NCI-H1092 treated with DMSO at 0.1 percent for 48 hours (cell line): ENCODE measurements around the gene AKAP6.

Experiments used
- DNase-seq: peaks from one replicate; lab custom pipeline; 2025; lab: John Stamatoyannopoulos, UW

Gene AKAP6

DNA sequence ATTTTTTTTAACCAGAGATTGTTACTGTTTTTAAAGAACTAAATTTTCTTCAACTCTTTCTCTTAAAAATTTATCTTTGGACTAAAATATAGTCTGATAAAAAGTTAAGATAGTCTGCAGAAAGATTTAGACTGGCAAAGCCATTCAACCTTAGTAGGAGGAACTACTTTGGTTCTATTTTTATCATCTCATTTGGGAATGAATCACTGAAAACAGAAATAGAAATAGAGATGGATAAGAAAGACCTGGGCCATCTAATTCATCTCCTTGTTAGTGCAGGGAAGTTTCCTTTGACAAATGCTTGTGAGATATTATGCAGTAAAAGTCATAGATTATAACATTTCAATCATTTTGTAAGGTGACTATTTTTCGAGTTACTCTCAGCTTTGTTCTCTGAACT, 346.3 kb downstream of the AKAP6 start:
- no peak for DNase-seq

DNA sequence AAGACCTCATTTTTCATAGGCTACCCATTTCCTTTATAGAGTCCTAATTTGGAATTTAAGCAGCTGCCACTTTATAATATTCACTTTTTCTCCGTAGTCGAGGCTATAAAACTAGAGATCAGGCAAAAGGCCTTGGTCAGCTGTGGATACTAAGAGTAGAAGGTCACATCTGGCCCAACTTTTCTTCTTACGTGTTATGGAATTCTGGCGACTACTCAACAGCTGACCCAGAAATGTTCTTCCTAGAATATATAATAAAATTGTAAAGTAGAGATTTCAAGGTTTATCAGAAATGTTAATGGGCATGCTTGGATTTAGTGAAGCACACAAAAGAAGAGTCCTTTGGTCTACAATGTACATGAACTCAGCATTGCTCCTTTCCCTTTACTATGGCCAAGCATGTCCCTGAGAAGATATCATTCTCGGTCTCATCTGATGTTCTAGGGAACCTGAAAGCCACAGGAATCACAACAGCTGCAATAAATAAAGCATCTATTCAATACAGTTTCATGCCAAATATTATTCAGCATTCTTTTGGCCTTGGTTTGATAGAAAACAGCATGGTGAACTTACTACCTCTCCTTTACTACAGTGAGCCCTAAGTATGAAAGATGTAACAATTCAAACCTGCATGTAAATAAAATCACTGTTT, 348.2 kb downstream of the AKAP6 start:
- no peak for DNase-seq

DNA sequence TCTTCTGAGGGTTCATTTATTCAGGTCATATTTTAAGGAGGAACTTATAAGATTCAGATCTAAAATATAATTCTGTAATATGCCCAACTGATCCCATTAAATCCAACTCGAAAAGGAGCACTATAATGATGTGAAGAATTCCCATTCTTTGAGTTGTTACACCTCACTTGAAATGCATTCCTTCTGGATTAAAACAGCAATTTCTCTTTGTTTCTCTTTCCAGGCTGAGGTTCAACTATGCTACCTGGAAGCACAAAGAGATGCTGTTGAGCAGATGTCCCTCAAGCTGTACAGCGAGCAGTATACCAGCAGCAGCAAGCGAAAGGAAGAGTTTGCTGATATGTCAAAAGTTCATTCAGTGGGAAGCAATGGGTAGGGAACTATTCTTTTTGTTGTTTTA, 349.0 kb downstream of the AKAP6 start:
- DNase-seq: no peak

DNA sequence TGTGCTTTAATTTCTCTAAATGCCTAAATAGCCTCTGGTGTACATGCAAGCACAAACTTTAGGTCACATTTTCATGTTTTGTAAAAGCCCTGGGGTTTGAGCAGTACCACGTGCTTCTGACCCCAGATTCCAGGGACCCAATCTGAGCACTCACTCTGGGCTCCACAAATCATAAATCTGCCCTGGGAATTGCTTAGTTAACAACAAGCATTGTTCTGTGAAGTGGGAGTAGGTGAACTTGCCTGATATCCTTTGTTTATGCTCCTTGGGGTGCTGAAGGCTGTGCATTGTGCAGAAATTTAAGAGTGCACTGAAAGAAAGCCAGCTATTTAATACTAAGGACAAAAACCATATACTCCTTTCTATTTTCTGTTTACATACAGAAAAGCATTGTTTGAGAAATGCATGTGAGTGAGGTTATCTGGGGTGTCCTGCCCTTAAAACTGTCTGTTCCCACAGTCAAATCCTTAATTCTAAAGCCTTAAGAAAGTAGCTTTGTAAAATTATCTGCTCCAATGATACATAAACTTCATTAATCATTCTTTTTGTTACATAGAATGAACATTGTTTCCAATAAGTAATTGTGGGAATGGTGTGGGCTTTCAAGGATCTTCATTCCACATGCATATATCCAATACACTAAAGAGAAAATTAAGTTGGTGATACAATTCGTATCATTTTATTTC, 351.0 kb downstream of the AKAP6 start:
- DNase-seq: no peak

DNA sequence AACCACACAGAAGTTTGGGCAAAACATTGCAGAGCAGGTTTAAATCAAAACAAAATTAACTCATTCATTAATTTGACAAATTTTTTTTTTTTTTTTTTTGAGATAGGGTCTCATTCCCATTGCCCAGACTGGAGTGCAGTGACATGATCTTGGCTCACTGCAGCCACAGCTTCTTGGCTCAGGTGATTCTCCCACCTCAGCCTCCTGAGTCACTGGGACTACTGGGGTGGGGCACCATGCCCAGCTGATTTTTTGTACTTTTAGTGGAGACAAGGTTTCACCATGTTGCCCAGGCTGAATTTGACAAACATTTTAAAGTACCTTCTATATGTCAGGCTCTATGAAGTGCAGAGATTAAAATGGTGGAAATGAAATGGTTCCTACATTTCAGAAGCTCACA, 352.5 kb downstream of the AKAP6 start:
- no peak for DNase-seq

DNA sequence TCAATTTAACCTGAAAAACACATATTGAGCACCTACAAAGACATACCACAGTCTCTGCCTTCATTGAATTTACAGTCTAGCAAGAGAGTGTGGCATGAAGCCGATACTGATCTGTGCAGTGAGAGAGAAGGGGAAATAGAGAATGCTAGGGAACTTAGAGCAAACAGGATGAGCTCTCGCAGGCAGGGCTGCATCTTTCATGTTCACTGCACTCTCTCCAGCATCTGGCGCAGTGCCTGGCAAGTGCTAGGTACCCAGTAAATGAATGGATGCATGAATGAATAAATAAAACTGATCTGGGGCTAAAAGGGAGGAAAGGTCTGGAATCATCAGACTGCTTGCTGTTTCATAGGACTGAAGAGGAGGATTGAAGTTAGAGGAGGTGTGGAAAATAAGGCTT, 353.1 kb downstream of the AKAP6 start:
- peak; percentile 46 for DNase-seq

DNA sequence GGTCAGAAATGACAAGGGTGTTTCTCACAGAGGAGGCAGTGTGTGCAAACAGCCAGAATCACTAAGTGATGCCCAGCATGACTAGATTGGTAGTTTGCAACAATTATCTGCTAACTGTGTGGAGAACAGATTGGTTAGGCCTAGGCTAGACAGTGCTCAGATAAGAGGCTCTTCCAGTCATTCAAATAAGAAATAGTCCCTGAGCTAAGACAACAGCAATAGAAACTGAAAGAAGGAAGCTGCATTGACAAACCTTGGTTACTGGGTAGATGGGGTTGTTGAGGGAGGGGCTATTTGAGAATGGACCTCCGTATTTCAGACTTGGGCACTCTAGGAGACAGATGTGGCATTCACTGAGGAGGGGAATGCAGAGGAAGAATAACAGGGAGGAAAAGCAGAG, 354.6 kb downstream of the AKAP6 start:
- DNase-seq: no peak

DNA sequence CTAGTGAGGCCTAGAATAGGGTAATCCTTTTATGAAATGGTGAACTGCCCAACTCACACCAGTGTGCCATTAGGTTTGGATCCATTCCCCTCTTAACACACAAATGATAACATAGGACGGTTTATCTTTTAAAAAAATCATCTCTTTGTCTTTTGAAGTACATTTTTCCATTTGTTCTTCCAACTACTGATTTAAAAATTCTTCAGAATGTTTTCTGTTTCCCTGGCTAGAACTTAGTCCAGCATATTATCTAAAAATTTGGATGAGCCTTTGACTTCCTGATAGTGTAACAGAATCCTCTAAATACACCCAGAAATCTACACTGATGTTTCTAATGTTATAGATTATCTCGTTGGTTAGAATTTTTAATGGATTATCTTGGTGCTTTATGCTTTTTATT, 359.8 kb downstream of the AKAP6 start:
- DNase-seq: no peak

DNA sequence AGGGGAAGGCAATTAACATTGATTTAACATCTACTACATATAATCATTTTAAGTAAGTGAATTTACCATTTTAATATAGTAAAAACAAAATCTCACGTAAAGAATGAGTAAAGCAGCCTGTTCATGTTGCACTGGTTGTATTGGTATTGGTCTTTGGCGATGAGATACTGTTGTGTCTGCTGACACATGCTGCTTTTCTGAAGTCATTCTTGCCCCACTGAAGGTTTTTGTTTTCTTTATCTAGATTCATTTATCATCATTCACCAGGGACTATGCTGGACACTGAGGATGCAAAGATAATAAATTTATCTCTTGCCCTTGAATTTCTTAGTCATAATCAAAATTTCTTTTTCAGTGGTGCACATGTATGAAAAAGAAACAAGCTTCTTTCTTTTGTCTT, 363.3 kb downstream of the AKAP6 start:
- DNase-seq: no peak

DNA sequence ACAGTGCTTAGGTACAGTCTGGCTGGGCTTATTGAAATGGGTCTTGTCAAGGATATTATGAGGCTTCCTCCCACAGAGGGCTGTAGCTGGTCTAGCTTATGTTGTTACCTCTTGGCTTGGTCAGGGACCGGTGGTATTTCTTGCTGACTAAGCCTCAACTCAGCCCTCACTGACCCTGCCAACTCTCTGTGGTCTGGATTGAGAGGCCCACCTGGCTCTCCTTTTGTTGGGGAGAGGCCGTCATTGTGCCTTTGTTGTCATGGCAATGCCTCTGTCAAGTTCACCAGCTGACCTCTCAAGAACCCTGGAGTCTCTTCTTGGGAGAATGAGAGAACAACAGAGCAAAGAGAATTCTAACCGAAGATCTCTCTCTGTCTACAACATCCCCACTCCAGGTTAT, 364.0 kb downstream of the AKAP6 start:
- peak; percentile 25 for DNase-seq

DNA sequence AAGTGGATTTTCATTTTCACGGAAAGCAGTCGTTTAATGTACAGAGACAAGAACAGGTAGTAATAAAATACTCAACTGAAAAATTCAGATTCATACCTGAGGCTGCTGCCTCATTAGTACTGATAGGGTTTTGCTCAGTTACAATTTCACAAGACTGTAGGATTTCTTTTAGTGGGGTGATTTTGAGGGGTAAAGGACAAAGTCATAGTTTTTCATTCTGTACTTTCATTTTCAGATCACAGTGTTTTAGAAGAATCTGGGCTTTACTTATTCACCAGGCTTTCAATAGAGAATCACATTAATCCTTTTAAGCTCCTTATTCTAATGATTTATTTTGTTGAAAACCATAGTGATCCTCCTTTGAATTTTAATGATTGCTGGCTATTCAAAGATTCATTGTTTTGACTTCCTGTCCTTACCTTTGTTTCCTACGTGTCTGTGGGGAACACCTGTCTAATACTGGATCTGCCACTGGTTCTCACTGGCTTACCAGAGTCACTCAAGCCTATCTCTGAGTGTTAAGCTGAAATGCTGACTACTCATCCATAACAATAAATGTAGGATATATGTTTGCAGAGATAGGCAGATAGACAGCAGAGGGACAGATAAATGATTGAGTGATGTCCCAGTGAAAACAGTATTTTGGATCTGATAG, 365.8 kb downstream of the AKAP6 start:
- DNase-seq: peak; percentile 35

DNA sequence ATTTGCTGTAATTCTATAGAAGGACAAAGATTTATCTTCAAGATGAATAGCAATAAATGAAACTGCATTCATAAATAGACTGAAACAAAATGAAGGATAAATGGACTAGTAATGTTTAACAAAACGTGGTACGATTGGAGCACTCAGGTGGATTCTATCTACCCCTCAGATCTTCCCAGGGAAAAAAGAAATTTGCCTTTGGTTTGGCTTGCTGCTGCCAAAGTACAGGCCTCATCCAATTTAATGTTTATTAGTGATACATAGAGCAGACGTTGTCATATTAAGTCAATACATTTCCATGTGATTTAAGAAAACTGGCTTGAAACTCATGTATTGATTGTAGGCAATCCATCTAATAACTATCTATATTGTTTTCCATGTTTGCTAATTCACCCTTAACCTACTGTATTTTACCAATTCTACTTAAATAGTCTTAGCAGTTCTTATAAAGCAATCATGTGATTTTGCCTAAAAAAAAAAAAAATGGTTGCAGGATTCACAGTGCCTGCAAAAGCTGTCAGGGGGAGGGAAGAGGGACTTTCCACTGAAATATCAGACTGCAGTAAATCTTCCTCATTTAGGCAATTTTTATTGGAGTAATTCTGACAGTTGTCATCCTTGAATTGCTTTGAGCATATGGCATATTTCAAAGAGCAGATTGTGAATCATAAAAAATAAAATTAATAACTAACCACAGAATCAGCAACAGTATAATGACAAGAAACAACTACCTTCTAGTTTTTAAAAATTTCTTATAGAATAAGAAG, 367.4 kb downstream of the AKAP6 start:
- DNase-seq: no peak

DNA sequence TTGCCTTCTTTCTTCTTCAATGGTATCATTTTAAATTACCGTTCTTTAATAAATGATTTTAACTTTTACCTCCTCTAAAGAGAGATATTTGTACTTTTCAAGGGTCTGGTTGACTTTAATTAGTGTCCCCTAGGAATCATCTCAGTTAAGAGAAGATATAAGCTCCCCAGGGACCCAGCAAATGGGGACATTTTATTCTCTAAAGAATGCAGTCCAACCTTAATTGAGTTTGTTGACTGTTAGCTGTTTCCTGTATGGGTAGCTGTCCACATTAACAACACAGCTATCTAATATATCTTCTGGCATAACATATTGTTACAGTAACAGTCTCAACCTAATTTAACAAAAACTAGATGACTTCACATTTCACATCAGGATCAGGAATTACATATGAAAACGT, 368.0 kb downstream of the AKAP6 start:
- no peak for DNase-seq

DNA sequence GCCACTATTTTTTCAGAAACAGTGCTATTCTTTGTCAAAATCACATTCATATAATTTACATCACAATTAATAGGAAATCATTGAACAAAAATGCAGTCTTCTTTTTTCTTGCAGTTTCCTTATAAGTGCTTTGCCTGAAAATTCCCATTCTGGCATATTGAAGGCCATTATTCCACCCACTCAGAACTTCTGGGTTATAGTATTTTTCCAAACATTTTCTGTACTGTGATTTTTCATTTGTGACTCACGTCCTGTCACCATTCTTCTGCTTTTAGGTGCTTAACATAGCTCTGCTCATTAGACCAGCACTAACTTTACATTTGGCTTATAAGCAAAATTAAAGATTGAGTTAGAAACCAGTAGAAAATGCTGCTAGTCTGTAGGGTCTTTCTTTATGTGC, 368.6 kb downstream of the AKAP6 start:
- no peak for DNase-seq

DNA sequence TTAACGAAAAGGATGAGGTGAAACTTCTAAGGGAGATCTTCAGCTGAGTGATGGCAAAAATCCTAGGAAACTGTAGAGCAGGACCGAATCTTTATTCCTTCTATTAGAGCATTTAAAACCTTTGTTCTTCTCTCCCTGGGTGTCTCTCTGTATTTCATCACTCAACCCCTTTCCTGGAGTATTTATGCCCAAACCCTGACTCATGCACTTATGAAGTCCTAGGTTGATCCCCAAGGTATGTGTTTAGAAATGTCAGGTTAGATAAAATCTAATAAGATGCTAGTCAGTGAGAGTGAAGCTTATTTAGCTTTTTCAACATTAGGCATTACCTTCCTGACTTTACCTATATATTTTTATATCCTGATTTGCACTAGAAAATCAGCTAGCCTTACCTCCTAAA, 369.7 kb downstream of the AKAP6 start:
- no peak for DNase-seq

DNA sequence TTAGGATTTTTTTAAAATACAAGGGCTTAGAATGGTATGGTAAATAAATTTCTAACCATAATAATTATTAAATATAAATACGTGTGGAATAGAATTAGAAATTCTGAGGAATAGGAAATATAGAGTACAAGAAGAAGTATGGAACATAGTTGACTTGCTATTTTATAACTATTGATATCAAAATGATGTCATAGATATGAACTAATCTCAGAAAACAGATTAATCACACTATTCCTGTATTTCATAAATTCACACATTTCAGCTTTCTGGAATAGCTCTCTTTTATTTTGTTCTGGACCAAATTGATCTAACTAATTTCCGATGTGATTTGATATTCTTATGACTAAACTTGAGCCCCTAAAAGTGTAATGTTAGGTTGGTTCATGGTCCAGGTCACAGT, 372.4 kb downstream of the AKAP6 start:
- no peak for DNase-seq

DNA sequence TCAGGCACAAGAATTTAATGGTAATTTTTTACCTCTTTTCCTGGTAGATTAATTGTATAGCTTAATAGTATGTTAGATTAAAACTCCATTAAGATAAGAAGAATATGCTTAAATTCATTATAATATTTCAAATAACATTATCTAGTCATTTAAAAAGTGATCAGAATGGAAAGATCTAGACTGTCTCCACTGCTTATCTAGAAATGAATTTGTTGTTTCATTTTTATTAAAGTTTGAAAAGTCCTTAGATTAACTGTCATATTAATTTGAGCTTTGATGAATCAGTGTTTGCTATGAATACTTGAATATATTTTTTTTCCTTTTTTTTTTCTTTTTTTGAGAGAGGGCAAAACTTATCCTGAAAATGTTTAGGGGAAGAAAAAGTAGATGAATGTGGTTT, 373.0 kb downstream of the AKAP6 start:
- DNase-seq: no peak

DNA sequence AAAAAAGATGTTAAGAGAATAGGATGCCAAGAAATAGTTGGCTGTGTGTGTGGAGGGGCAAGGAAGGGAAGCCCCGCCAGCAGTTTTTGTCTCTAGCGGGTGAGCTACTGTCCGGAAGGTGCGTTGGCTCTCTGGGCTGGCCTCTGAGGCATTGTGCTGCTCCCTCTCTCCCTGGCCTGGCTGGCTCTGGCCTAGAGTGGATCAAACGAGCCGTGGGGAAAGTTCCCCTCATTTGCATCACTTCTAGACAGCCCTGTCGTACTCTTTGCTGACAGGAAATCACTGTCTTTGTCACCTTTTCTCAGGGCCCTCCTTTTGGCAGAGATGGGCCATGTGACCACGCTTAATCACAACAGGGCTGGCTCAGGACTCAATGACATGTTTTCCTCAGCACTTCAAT, 373.5 kb downstream of the AKAP6 start:
- no peak for DNase-seq

DNA sequence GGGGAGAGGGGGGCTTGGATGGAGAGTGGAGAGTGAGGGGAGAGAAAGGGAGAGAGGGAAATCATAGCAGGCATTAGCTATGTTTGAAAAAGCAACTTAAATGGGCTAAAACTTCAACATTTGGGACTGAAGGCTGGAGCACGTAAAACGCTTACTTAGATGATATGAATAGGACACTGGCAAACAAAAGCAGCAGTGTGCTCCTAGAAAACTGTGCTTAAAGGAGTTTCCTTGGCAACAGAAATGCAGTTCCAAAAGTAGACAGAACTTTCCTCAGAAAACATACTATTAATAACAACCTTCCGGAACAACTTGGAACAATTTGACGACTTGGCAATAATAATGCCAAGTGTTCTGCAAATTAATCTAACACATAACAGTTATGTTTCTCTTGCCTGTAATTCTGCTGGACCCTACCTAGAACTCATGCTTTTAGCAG, 374.1 kb downstream of the AKAP6 start:
- DNase-seq: no peak

DNA sequence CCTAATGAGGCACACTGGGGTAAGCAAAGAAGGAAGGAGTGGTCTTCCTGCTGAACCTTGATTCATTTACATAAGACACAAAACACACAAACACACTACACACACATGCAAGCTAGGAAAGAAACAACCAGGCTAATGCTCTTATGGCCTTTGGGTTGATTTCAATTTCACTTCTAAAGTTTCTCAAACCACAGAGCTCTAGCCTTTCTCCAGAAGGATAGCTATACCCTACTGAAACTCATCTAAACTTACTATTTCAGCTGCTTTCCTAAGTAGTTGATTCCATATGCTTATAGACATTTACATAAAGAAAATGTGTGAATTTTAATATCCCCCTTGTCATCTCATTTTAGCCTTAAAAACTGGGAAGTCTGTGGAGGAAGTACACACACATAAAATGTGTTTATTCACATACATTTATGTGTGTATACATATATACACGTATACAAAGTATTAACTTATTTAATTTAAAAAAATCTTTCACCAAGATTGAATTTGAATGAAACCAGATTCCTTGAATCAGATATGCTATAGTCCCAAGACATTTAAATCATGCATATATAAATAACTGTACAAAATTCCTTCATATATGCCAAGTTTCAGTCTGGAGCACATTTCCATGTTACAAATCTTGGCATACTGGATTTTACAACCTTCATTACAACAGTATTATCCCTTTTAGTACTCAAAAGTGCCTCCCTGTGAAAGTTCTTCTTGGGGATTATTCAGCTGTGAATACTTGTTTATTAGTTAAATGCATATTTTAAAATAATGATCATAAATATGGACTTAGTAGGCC, 377.8 kb downstream of the AKAP6 start:
- no peak for DNase-seq

DNA sequence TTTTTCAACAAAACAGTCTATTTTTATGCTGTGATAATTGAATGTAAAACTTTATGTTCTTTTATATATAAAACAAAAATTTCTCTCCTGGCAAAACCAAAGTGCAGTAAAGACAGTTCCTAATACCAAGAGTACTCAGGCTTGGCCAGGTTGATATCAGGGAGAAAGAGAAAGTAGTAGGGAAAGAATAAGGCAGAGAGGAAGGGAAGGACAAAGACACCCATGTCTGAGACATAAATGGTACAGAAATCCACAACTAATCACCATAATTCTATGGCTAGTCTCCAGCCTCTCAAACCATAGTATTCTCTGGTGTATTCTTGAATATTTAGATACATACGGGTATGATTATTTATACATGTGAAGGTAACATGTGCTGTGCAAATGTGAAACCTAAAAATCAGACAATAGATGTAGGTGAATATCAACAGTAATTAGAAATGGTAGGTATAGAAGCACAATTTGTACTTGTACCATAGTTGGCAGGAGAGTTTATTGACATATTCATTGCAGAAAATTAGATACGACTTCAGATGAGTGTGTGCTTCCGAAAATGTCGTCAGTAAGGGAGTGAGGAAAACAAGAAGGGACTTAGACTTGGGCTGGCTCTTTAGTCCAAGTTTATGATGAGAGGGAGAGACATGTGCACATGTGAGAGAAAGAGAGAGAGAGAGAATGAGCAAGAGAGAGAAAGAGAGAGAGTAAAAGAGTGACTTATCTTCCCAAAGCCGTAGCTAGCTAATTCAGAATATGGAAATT, 378.8 kb downstream of the AKAP6 start:
- DNase-seq: no peak
